GM19351 (cell line): ENCODE results near the gene GDI2.
"Not testable (repeated sequence)": the region's sequence is repeated elsewhere in the genome, so short reads cannot be mapped to it uniquely, and the experiment has no call there.

ENCODE experiments used
- ATAC-seq: cut with Tn5 transposase; IDR thresholded peaks from one replicate; pipeline ENCODE4 v1.9.1; 2021; ENCODE audit warnings: mild to moderate bottlenecking, moderate library complexity; ENCODE audit not compliant: unreplicated experiment

GDI2 gene

GRCh38 chr10:5788969-5789368, 24.3 kb downstream of the GDI2 start:
- ATAC-seq: no peak

- no peak for ATAC-seq
Observed at GRCh38 chr10:5783300-5783699, 29.9 kb downstream of the GDI2 start.

GRCh38 chr10:5782174-5782573, 31.1 kb downstream of the GDI2 start:
- ATAC-seq: no peak

GRCh38 chr10:5779730-5780129, 33.5 kb downstream of the GDI2 start:
- ATAC-seq: no peak

GRCh38 chr10:5777758-5778157, 35.5 kb downstream of the GDI2 start:
- ATAC-seq: not testable (repeated sequence)

- no peak for ATAC-seq
Observed at GRCh38 chr10:5776881-5777197, 36.4 kb downstream of the GDI2 start.

GRCh38 chr10:5776136-5776880, 36.9 kb downstream of the GDI2 start:
- no peak for ATAC-seq

GRCh38 chr10:5775685-5776084, 37.5 kb downstream of the GDI2 start:
- no peak for ATAC-seq

- no peak for ATAC-seq
Observed at GRCh38 chr10:5774987-5775620, 38.1 kb downstream of the GDI2 start.

GRCh38 chr10:5766189-5766588, 47.0 kb downstream of the GDI2 start:
- no peak for ATAC-seq

- ATAC-seq: no peak
Observed at GRCh38 chr10:5765617-5766016, 47.6 kb downstream of the GDI2 start.

GRCh38 chr10:5764422-5765297, 48.6 kb downstream of the GDI2 start:
- no peak for ATAC-seq

GRCh38 chr10:5762531-5762930, 50.7 kb downstream of the GDI2 start:
- ATAC-seq: no peak

- no peak for ATAC-seq
Observed at GRCh38 chr10:5761220-5761619, 52.0 kb downstream of the GDI2 start.

- no peak for ATAC-seq
Observed at GRCh38 chr10:5760515-5760914, 52.7 kb downstream of the GDI2 start.

- ATAC-seq: no peak
Observed at GRCh38 chr10:5758927-5759326, 54.3 kb downstream of the GDI2 start.

- no peak for ATAC-seq
Observed at GRCh38 chr10:5757766-5758517, 55.3 kb downstream of the GDI2 start.

- ATAC-seq: no peak
Observed at GRCh38 chr10:5752301-5752871, 60.8 kb downstream of the GDI2 start.

GRCh38 chr10:5751601-5752253, 61.5 kb downstream of the GDI2 start:
- ATAC-seq: no peak

GRCh38 chr10:5748394-5748803, 64.8 kb downstream of the GDI2 start:
- ATAC-seq: no peak
